Mesodermal cell (in vitro differentiated cells): ENCODE results near the gene XIAP. TPM values are rescaled to one million over a fixed set of nuclear protein-coding genes. Genes with fewer than 3 reads are reported as not detected.
"Not testable (repeated sequence)": the region's sequence is repeated elsewhere in the genome, so short reads cannot be mapped to it uniquely, and the experiment has no call there.

Experiments
- H3K27ac ChIP-seq: 2 replicates; pipeline ENCODE4 v1.7.0; 2013; ENCODE audit warnings: mild to moderate bottlenecking, low read depth, low read length, moderate library complexity; ENCODE audit not compliant: severe bottlenecking
- H3K36me3 ChIP-seq: 2 replicates; pipeline ENCODE4 v1.7.1; 2013; ENCODE audit warnings: mild to moderate bottlenecking, low read length, moderate library complexity; ENCODE audit not compliant: control insufficient read depth, insufficient read depth
- H3K4me1 ChIP-seq: one replicate; pipeline ENCODE4 v1.7.1; 2013; ENCODE audit warnings: mild to moderate bottlenecking, low read length; ENCODE audit not compliant: insufficient read depth, control insufficient read depth, poor library complexity, severe bottlenecking
- H3K4me3 ChIP-seq: 2 replicates; pipeline ENCODE4 v1.7.0; 2013; ENCODE audit warnings: low read length, control low read depth, mild to moderate bottlenecking; ENCODE audit not compliant: insufficient read depth, poor library complexity, severe bottlenecking; ENCODE audit errors: extremely low read depth
- H3K9me3 ChIP-seq: 2 replicates; pipeline ENCODE4 v1.7.1; 2013; ENCODE audit warnings: mild to moderate bottlenecking, low read length, moderate library complexity; ENCODE audit not compliant: control insufficient read depth
- WGBS, 2 experiments: methylation state at CpG; one replicate each; pipeline ENCODE4 v1.1.5; 2013; ENCODE audit warnings: missing lambda C conversion rate in 2 of 2; ENCODE audit not compliant: insufficient coverage in 2 of 2; 5-methylcytosine and 5-hydroxymethylcytosine counted together
- polyA plus RNA-seq, 2 experiments: library from polyadenylated mRNA; stranded (reverse); fragments of 50-300 nt; gene quantifications; one replicate each; pipeline ENCODE4 v1.2.3, GENCODE V29; 2013

XIAP gene
- 22.4 TPM for polyA plus RNA-seq (2013, experiment 1 of 2)
- 27.1 TPM for polyA plus RNA-seq (2013, experiment 2 of 2)

- WGBS, 2 experiments: 0% methylated on average over 5 to 12 of the region's 62 CpGs
- Histone ChIP-seq H3K9me3 (no peaks in the 10 kb centered on the region), H3K4me3 (peak within 1 kb of the TSS; percentile 60), H3K4me1 (no peaks in the 10 kb centered on the region), H3K27ac (peak within 1 kb of the TSS; percentile 94), H3K36me3 (peaks cover 13% of the 10 kb centered on the region)
These were observed at the start of gene XIAP for GRCh38 chrX:123859846-123860838. Gene XIAP (plus strand): TSS chrX:123860053. CDS start chrX:123885663, 25,610 bp downstream.

DNA sequence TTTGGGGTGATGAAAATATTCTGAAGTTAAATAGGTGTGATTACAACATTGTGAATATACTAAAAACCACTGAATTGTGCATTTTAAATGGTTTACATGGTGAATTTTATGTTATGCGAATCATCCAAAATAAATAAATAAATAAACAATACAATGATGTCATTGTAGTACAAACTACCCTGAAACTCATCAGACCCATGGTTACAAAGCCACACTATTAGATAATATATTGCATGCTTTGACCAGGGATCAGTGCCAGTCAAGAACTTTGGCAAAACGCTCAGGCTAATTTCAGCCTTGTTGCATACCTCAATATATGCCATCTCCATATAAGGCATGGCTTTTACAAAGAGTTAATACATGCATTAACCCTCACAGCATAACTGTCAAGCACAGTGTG lies 45.5 kb upstream of the XIAP start:
- Histone ChIP-seq H3K27ac (no peak overlapping the region), H3K4me3 (no peak overlapping the region), H3K4me1 (no peaks in the 10 kb centered on the region), H3K9me3 (no peaks in the 10 kb centered on the region), H3K36me3 (no peaks in the 10 kb centered on the region)
- WGBS, 2 experiments: no CpG with 5 or more reads among the region's 2 CpGs

DNA sequence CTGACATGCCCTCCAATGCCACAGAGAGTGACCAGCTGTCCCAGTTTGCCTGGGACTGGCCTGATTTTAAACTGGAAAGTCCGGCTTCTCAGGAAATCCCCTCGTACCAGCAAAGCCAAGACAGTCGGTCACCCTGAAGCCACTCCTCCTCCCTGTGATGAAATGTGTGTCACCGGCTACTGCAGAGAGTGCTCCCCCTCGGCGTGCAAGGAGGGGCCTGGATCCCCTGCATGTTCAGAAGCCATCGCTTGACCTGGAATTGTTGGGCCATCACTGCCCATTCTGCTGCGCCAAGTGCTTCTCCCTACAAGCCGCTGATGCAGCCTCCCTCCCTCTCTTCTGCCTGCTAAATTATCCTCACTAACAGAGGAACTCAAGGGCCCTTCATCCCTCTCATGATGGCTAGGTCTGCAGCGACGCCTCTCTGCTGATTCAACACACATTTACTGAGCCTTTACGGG lies 44.9 kb upstream of the XIAP start:
- H3K4me3 ChIP-seq, H3K4me1 ChIP-seq, H3K27ac ChIP-seq, H3K9me3 ChIP-seq, H3K36me3 ChIP-seq: not testable (repeated sequence)
- WGBS, 2 experiments: 63 to 66% methylated on average over 4 to 5 of the region's 12 CpGs

- no peaks in the 10 kb centered on the region for H3K4me1 ChIP-seq
- no peak overlapping the region for H3K4me3 ChIP-seq
- H3K9me3 ChIP-seq: no peaks in the 10 kb centered on the region
- H3K36me3 ChIP-seq: no peaks in the 10 kb centered on the region
- no peak overlapping the region for H3K27ac ChIP-seq
- 93 to 100% methylated on average over 2 to 3 of the region's 6 CpGs for WGBS, 2 experiments
These were observed 42.5 kb upstream of the XIAP start for GRCh38 chrX:123817288-123817894.

GRCh38 chrX:123818243-123818642 lies 41.6 kb upstream of the XIAP start:
- no peak overlapping the region for H3K27ac ChIP-seq
- no peaks in the 10 kb centered on the region for H3K9me3 ChIP-seq
- no peaks in the 10 kb centered on the region for H3K36me3 ChIP-seq
- no peaks in the 10 kb centered on the region for H3K4me1 ChIP-seq
- no peak overlapping the region for H3K4me3 ChIP-seq

GRCh38 chrX:123822965-123823364 lies 36.9 kb upstream of the XIAP start:
- Histone ChIP-seq H3K27ac (no peak overlapping the region), H3K4me1 (no peaks in the 10 kb centered on the region), H3K36me3 (no peaks in the 10 kb centered on the region), H3K9me3 (no peaks in the 10 kb centered on the region), H3K4me3 (no peak overlapping the region)
- 83% methylated on average over 1 of the region's 1 CpG; no CpG with 5 or more reads in 1 of the 2 experiments for WGBS, 2 experiments

DNA sequence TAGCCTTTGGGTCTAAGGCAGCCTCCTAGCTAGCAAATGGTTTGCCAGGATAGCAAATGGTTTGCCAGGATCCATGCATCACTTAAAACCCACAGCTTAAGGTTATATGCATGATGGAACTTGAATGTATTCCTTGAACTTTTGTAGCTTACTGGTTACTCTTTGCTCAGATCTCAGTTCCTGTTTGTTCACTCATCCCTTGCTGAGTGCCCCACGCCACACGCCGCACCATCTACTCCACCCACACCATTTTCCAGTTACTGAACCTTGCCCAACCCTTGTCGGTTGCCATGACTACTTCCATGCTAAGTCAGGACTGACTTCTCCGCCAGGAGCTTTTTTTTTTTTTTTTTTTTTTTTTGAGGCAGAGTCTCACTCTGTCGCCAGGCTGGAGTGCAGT lies 29.5 kb upstream of the XIAP start:
- H3K36me3 ChIP-seq: no peaks in the 10 kb centered on the region
- H3K27ac ChIP-seq: no peak overlapping the region
- WGBS, 2 experiments: 83% methylated on average over 3 of the region's 6 CpGs; no CpG with 5 or more reads in 1 of the 2 experiments
- peaks cover 4% of the 10 kb centered on the region for H3K4me1 ChIP-seq
- H3K4me3 ChIP-seq: no peak overlapping the region
- no peaks in the 10 kb centered on the region for H3K9me3 ChIP-seq

DNA sequence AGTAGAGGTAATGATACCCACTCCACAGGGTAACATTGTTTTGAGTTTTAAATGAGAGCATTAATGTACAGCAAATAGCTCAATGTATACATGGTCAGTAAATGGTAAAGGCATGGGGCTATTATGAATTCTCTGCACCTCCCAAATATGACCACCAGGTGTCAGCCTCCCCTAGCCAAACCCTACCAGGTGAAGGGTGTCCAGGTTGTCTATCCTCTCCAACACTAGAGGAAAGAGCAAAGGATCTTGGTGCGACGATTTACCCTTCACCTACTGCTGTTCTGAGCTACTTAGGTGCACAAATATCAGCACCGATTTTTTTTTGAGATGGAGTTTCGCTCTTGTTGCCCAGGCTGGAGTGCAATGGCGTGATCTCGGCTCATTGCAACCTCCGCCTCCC lies 26.5 kb upstream of the XIAP start:
- Histone ChIP-seq H3K4me1 (peaks cover 4% of the 10 kb centered on the region), H3K4me3 (no peak overlapping the region), H3K27ac (no peak overlapping the region), H3K36me3 (no peaks in the 10 kb centered on the region), H3K9me3 (no peaks in the 10 kb centered on the region)
- WGBS, 2 experiments: 22 to 75% methylated on average over 3 to 4 of the region's 7 CpGs

GRCh38 chrX:123834116-123834515 lies 25.7 kb upstream of the XIAP start:
- H3K4me3 ChIP-seq: no peak overlapping the region
- WGBS, 2 experiments: 89% methylated on average over 1 of the region's 1 CpG; no CpG with 5 or more reads in 1 of the 2 experiments
- H3K27ac ChIP-seq: no peak overlapping the region
- no peaks in the 10 kb centered on the region for H3K9me3 ChIP-seq
- peaks cover 4% of the 10 kb centered on the region for H3K4me1 ChIP-seq
- H3K36me3 ChIP-seq: no peaks in the 10 kb centered on the region

- WGBS, 2 experiments: 92 to 97% methylated on average over 2 to 3 of the region's 6 CpGs
- Histone ChIP-seq H3K36me3 (no peaks in the 10 kb centered on the region), H3K9me3 (no peaks in the 10 kb centered on the region), H3K4me1 (peaks cover 4% of the 10 kb centered on the region), H3K4me3 (no peak overlapping the region), H3K27ac (no peak overlapping the region)
These were observed 24.0 kb upstream of the XIAP start for GRCh38 chrX:123835661-123836371.
